H9 (cell line): Measurements from ENCODE around the gene PABPN1. TPM values are rescaled to one million over a fixed set of nuclear protein-coding genes. Genes with fewer than 3 reads are reported as not detected.

Source experiments
- DNase-seq: peaks from one replicate; pipeline ENCODE4 v3.0.0-alpha.2; 2017
- H2AFZ ChIP-seq: one replicate; pipeline ENCODE4 v1.6.1; 2013; ENCODE audit warnings: mild to moderate bottlenecking, low read length, control low read depth, moderate library complexity
- H2AK5ac ChIP-seq: 2 replicates; pipeline ENCODE4 v1.6.1; 2013; ENCODE audit warnings: low read length, control low read depth, mixed read lengths; ENCODE audit not compliant: insufficient read length
- H2BK120ac ChIP-seq: one replicate; pipeline ENCODE4 v1.6.1; 2013; ENCODE audit warnings: low read depth, mild to moderate bottlenecking, low read length, control low read depth, inconsistent platforms; ENCODE audit not compliant: poor library complexity, severe bottlenecking
- H2BK12ac ChIP-seq: 2 replicates; pipeline ENCODE4 v1.6.1; 2013; ENCODE audit warnings: low read length, control low read depth, mixed read lengths, low read depth; ENCODE audit not compliant: insufficient read length
- H2BK15ac ChIP-seq: 2 replicates; pipeline ENCODE4 v1.6.1; 2013; ENCODE audit warnings: low read depth, low read length, control low read depth
- H2BK20ac ChIP-seq: one replicate; pipeline ENCODE4 v1.6.1; 2013; ENCODE audit warnings: low read depth, mild to moderate bottlenecking, low read length, control low read depth, inconsistent platforms; ENCODE audit not compliant: poor library complexity, severe bottlenecking
- H2BK5ac ChIP-seq: 2 replicates; pipeline ENCODE4 v1.6.1; 2013; ENCODE audit warnings: low read length, control low read depth, mixed read lengths; ENCODE audit not compliant: insufficient read length
- H3K14ac ChIP-seq: 2 replicates; pipeline ENCODE4 v1.6.1; 2013; ENCODE audit warnings: low read length, control low read depth; ENCODE audit not compliant: insufficient read depth
- H3K18ac ChIP-seq: 2 replicates; pipeline ENCODE4 v1.6.1; 2013; ENCODE audit warnings: low read depth, mild to moderate bottlenecking, mixed read lengths, low read length, control low read depth; ENCODE audit not compliant: insufficient read length
- H3K23ac ChIP-seq: 2 replicates; pipeline ENCODE4 v1.6.1; 2013; ENCODE audit warnings: low read length, control low read depth, mixed read lengths, low read depth; ENCODE audit not compliant: insufficient read length
- H3K23me2 ChIP-seq: 2 replicates; pipeline ENCODE4 v1.6.1; 2013; ENCODE audit warnings: low read depth, mild to moderate bottlenecking, mixed read lengths, low read length, control low read depth; ENCODE audit not compliant: insufficient read length, poor library complexity, severe bottlenecking
- H3K27ac ChIP-seq: 2 replicates; pipeline ENCODE4 v1.5.1; 2013; ENCODE audit warnings: low read length, control low read depth, mixed read lengths, low read depth; ENCODE audit not compliant: insufficient read length
- H3K27me3 ChIP-seq: 2 replicates; pipeline ENCODE4 v1.6.1; 2013; ENCODE audit warnings: low read length, control low read depth, inconsistent platforms; ENCODE audit not compliant: insufficient read depth
- H3K4ac ChIP-seq: 2 replicates; pipeline ENCODE4 v1.6.1; 2013; ENCODE audit warnings: low read depth, mild to moderate bottlenecking, control low read depth, inconsistent platforms, low read length, moderate library complexity
- H3K4me1 ChIP-seq: 2 replicates; pipeline ENCODE4 v1.6.1; 2013; ENCODE audit warnings: low read length, control low read depth, inconsistent platforms; ENCODE audit not compliant: insufficient read depth
- H3K4me2 ChIP-seq: 2 replicates; pipeline ENCODE4 v1.6.1; 2013; ENCODE audit warnings: low read length, control low read depth, mixed read lengths; ENCODE audit not compliant: insufficient read length, insufficient read depth
- H3K56ac ChIP-seq: 2 replicates; pipeline ENCODE4 v1.6.1; 2013; ENCODE audit warnings: low read depth, mild to moderate bottlenecking, mixed read lengths, low read length, control low read depth; ENCODE audit not compliant: insufficient read length
- H3K79me1 ChIP-seq: 2 replicates; pipeline ENCODE4 v1.6.1; 2013; ENCODE audit warnings: low read depth, mild to moderate bottlenecking, moderate library complexity, low read length, control low read depth, inconsistent platforms; ENCODE audit not compliant: insufficient read depth, poor library complexity, severe bottlenecking
- H3K79me2 ChIP-seq: 2 replicates; pipeline ENCODE4 v1.6.1; 2013; ENCODE audit warnings: low read length, control low read depth, inconsistent platforms; ENCODE audit not compliant: insufficient read depth
- H3K9ac ChIP-seq: 2 replicates; pipeline ENCODE4 v1.6.1; 2013; ENCODE audit warnings: low read length, control low read depth, mixed read lengths; ENCODE audit not compliant: insufficient read length; ENCODE audit errors: extremely low read depth
- H3K9me3 ChIP-seq: one replicate; pipeline ENCODE4 v1.6.1; 2013; ENCODE audit warnings: low read depth, low read length, inconsistent platforms; ENCODE audit not compliant: control insufficient read depth
- H3T11ph ChIP-seq: one replicate; pipeline ENCODE4 v1.6.1; 2013; ENCODE audit warnings: mild to moderate bottlenecking, low read length, control low read depth, inconsistent platforms
- H4K20me1 ChIP-seq: one replicate; pipeline ENCODE4 v1.6.1; 2013; ENCODE audit not compliant: control insufficient read depth, insufficient read length, insufficient read depth
- H4K5ac ChIP-seq: 2 replicates; pipeline ENCODE4 v1.6.1; 2013; ENCODE audit warnings: low read depth, mild to moderate bottlenecking, mixed read lengths, low read length, control low read depth; ENCODE audit not compliant: insufficient read length
- H4K8ac ChIP-seq: replicated peaks from 2 replicates; pipeline ENCODE4 v1.6.1; 2013; ENCODE audit warnings: low read length, control low read depth, mixed read lengths, low read depth; ENCODE audit not compliant: insufficient read length
- H4K91ac ChIP-seq: 2 replicates; pipeline ENCODE4 v1.6.1; 2013; ENCODE audit warnings: low read depth, mild to moderate bottlenecking, moderate library complexity, mixed read lengths, low read length, control low read depth; ENCODE audit not compliant: insufficient read length
- H3K27ac Mint-ChIP-seq, 3 experiments: 2 replicates in 2 of 3; 3 replicates in 1 of 3; pipeline ENCODE4 v1.8.0; 2020 to 2021; ENCODE audit warnings: mixed read lengths in 3 of 3, mild to moderate bottlenecking in 1 of 3, moderate library complexity in 1 of 3
- H3K27me3 Mint-ChIP-seq: 2 replicates; pipeline ENCODE4 v1.8.0; 2021; ENCODE audit warnings: low read depth, mild to moderate bottlenecking, moderate library complexity, mixed read lengths
- H3K36me3 Mint-ChIP-seq, 3 experiments: 2 replicates in 2 of 3; 3 replicates in 1 of 3; pipeline ENCODE4 v1.8.0; 2020 to 2021; ENCODE audit warnings: low read depth in 3 of 3, mixed read lengths in 3 of 3; ENCODE audit not compliant: insufficient read depth in 1 of 3
- H3K4me1 Mint-ChIP-seq, 2 experiments: 2 replicates each; pipeline ENCODE4 v1.8.0; 2020; ENCODE audit warnings: mixed read lengths in 2 of 2
- H3K4me3 Mint-ChIP-seq, 2 experiments: 2 replicates in 1 of 2; 3 replicates in 1 of 2; pipeline ENCODE4 v1.8.0; 2020 to 2021; ENCODE audit warnings: mild to moderate bottlenecking in 2 of 2, mixed read lengths in 2 of 2, moderate library complexity in 1 of 2
- H3K9me3 Mint-ChIP-seq, 2 experiments: 2 replicates in 1 of 2; 3 replicates in 1 of 2; pipeline ENCODE4 v1.8.0; 2020; ENCODE audit warnings: mild to moderate bottlenecking in 2 of 2, mixed read lengths in 2 of 2, moderate library complexity in 1 of 2
- CTCF ChIP-seq: fragments of 200-600 bp; sonication (generic); conservative IDR thresholded peaks from 3 replicates; pipeline ENCODE4 v1.8.0; 2021; ENCODE audit warnings: antibody characterized with exemption, mild to moderate bottlenecking
- WGBS: extraction: QIAGEN DNeasy Blood & Tissue Kit; methylation state at CpG from one replicate; pipeline ENCODE4 v1.1.7; 2013; ENCODE audit warnings: missing lambda C conversion rate, low lambda C conversion rate, mixed read lengths; ENCODE audit not compliant: insufficient read length; ENCODE audit errors: extremely low coverage; 5-methylcytosine and 5-hydroxymethylcytosine counted together
- total RNA-seq: library from RNA; stranded (reverse); gene quantifications from 2 replicates; pipeline ENCODE4 v1.2.1, GENCODE V29; 2021

The PABPN1 gene
- total RNA-seq, 1 experiment from 2014 or later, result 333 TPM

DNA sequence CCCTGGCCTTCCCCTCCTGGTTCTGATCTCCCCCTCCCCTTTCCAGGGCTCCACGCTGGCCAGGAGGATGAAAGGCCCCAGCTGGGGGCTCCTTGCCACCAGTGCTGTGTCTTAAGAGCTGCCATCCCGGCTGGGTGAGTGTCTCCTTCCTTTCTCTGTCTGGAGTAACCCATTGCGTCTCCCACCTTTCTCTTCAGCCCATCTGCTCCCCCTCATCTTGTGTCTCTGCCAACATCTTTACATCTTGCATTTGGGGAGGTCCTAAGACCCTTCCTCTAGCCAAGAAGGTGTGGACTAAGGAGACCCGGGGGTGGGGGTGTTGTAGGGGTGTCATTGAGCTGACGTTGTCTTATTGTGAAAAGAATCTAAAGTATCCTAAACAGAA lies 14.1 kb upstream of the PABPN1 start:
- Histone ChIP-seq H3K4me2 (peak overlapping the region; percentile 90), H3K79me2 (no peaks in the 10 kb centered on the region), H3K23ac (no peak overlapping the region), H2BK15ac (no peak overlapping the region), H3K9ac (peak overlapping the region; percentile 80), H4K8ac (no peak overlapping the region), H2BK20ac (no peak overlapping the region), H3K79me1 (peaks cover 6% of the 10 kb centered on the region), H3K56ac (no peak overlapping the region), H3K27ac (no peak overlapping the region), H2BK120ac (no peak overlapping the region), H3T11ph (no peak overlapping the region), H3K4ac (no peak overlapping the region), H2BK5ac (no peak overlapping the region), H3K4me1 (no peaks in the 10 kb centered on the region; the same call in 1 of the 2 replicates), H4K91ac (no peak overlapping the region), H3K27me3 (no peaks in the 10 kb centered on the region; the same call in 1 of the 2 replicates), H4K20me1 (no peaks in the 10 kb centered on the region), H3K23me2 (peaks cover 17% of the 10 kb centered on the region), H2AFZ (no peak overlapping the region), H4K5ac (no peak overlapping the region), H2AK5ac (no peak overlapping the region), H3K14ac (peak overlapping the region; percentile 81; the same call in 1 of the 2 replicates), H2BK12ac (no peak overlapping the region), H3K9me3 (no peaks in the 10 kb centered on the region), H3K18ac (peak overlapping the region; percentile 52)
- no CpG with 5 or more reads among the region's 5 CpGs for WGBS
- TF ChIP-seq CTCF, result no peak
- Mint-ChIP-seq H3K4me1 (peaks cover 20 to 28% of the 10 kb centered on the region in 2 experiments), H3K4me3 (peak overlapping the region; percentile 90 to 91), H3K9me3 (no peaks in the 10 kb centered on the region), H3K27ac (peak overlapping the region; percentile 86 to 98 (median 94); a peak in 6 of 7 replicates), H3K27me3 (peaks cover 17% of the 10 kb centered on the region), H3K36me3 (peaks cover 23 to 26% (median 25%) of the 10 kb centered on the region in 3 experiments)
- no peak for DNase-seq
